Measurements from ENCODE around the gene PTPN2. TPM values are rescaled to one million over a fixed set of nuclear protein-coding genes. Genes with fewer than 3 reads are reported as not detected.

PTPN2 gene
- total and polyA plus RNA-seq, 2 experiments from 2014 or later, result 49.9 to 65.5 TPM

- ATAC-seq (no peak), DNase-seq (ENCODE audit: low spot score) (no peak)
- Histone ChIP-seq H2AFZ (no peak overlapping the region), H3K27ac (ENCODE audit: low read depth) (no peak overlapping the region), H3K4me2 (no peak overlapping the region), H3K4me3 (no peak overlapping the region), H3K36me3 (ENCODE audit: insufficient read depth) (no peaks in the 10 kb centered on the region), H3K79me2 (replicated peaks; ENCODE audit: insufficient read depth) (peaks cover 88% of the 10 kb centered on the region), H3K9me2 (ENCODE audit: insufficient read depth) (no peaks in the 10 kb centered on the region), H3F3A (replicated peaks; ENCODE audit: low read depth) (no peaks in the 10 kb centered on the region), H3K4me1 (ENCODE audit: insufficient read depth) (peaks cover 10% of the 10 kb centered on the region), H3K27me3 (ENCODE audit: insufficient read depth) (no peaks in the 10 kb centered on the region), H4K20me1 (replicated peaks; ENCODE audit: insufficient read depth) (peaks cover 11% of the 10 kb centered on the region; the same call in 1 of the 2 replicates)
- Mint-ChIP-seq H3K27ac (no peak overlapping the region), H3K4me3 (no peak overlapping the region), H3K36me3 (ENCODE audit: low read depth) (peaks cover 18% of the 10 kb centered on the region), H3K27me3 (ENCODE audit: insufficient read depth, low read depth, poor library complexity) (peaks cover 5% of the 10 kb centered on the region), H3K9me3 (no peaks in the 10 kb centered on the region; the same call in 2 of the 3 replicates), H3K4me1 (peaks cover 25% of the 10 kb centered on the region)
- TF ChIP-seq POLR2AphosphoS5 (IDR thresholded peaks at IDR 0.05; ENCODE audit: low read depth), result no peak
- TF ChIP-seq, protein P1, sequence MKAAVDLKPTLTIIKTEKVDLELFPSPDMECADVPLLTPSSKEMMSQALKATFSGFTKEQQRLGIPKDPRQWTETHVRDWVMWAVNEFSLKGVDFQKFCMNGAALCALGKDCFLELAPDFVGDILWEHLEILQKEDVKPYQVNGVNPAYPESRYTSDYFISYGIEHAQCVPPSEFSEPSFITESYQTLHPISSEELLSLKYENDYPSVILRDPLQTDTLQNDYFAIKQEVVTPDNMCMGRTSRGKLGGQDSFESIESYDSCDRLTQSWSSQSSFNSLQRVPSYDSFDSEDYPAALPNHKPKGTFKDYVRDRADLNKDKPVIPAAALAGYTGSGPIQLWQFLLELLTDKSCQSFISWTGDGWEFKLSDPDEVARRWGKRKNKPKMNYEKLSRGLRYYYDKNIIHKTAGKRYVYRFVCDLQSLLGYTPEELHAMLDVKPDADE (IDR thresholded peaks at IDR 0.05), result no peak
- TF ChIP-seq REST (IDR thresholded peaks at IDR 0.05; ENCODE audit: unreplicated experiment), result no peak
- TF ChIP-seq EZH2 (IDR thresholded peaks at IDR 0.05; ENCODE audit: low read depth, unreplicated experiment), result no peak
- no peak for TF ChIP-seq JUNB (IDR thresholded peaks at IDR 0.05; ENCODE audit: unreplicated experiment)
- no peak for TF ChIP-seq NANOG (IDR thresholded peaks at IDR 0.05; ENCODE audit: borderline replicate concordance)
- TF ChIP-seq EZH2phosphoT487 (IDR thresholded peaks at IDR 0.05; ENCODE audit: unreplicated experiment), result no peak
- TF ChIP-seq ZNF331 (CRISPR knock-in tag; IDR thresholded peaks at IDR 0.05; ENCODE audit: low read depth), result no peak
These were observed 26.0 kb downstream of the PTPN2 start for GRCh38 chr18:12857991-12858544.

GRCh38 chr18:12857215-12857905 is 26.7 kb downstream of the PTPN2 start:
- Histone ChIP-seq H3K4me2 (no peak overlapping the region), H3K79me2 (replicated peaks; ENCODE audit: insufficient read depth) (peaks cover 93% of the 10 kb centered on the region), H3K4me1 (ENCODE audit: insufficient read depth) (peaks cover 6% of the 10 kb centered on the region), H3K27me3 (ENCODE audit: insufficient read depth) (no peaks in the 10 kb centered on the region), H4K20me1 (replicated peaks; ENCODE audit: insufficient read depth) (peaks cover 14% of the 10 kb centered on the region; the same call in 1 of the 2 replicates), H2AFZ (no peak overlapping the region), H3K27ac (ENCODE audit: low read depth) (no peak overlapping the region), H3K4me3 (no peak overlapping the region), H3K9me2 (ENCODE audit: insufficient read depth) (no peaks in the 10 kb centered on the region), H3K36me3 (ENCODE audit: insufficient read depth) (no peaks in the 10 kb centered on the region), H3F3A (replicated peaks; ENCODE audit: low read depth) (no peaks in the 10 kb centered on the region)
- TF ChIP-seq STAT1 (IDR thresholded peaks at IDR 0.05; ENCODE audit: unreplicated experiment), result no peak
- TF ChIP-seq CREB1 (CRISPR knock-in tag; IDR thresholded peaks at IDR 0.05; ENCODE audit: low read depth), result no peak
- TF ChIP-seq EZH2 (IDR thresholded peaks at IDR 0.05; ENCODE audit: low read depth, unreplicated experiment), result no peak
- H3K9me3 Mint-ChIP-seq, result no peaks in the 10 kb centered on the region; the same call in 2 of the 3 replicates
- H3K27ac Mint-ChIP-seq, result no peak overlapping the region
- peaks cover 18% of the 10 kb centered on the region for H3K36me3 Mint-ChIP-seq (ENCODE audit: low read depth)
- H3K4me1 Mint-ChIP-seq, result peaks cover 18% of the 10 kb centered on the region
- ATAC-seq (no peak), DNase-seq (ENCODE audit: low spot score) (no peak)
- H3K27me3 Mint-ChIP-seq (ENCODE audit: insufficient read depth, low read depth, poor library complexity), result peaks cover 5% of the 10 kb centered on the region
- H3K4me3 Mint-ChIP-seq, result no peak overlapping the region

Measured in GM23338 (cell line).